SW480 (cell line): Measurements from ENCODE around the gene CSNK1D.
A peak's percentile ranks its signal among the peaks of the same experiment; 100 is the strongest.

ENCODE experiments used
- DNase-seq: peaks from one replicate; pipeline ENCODE4 v3.0.0-alpha.2; 2016; ENCODE audit warnings: low spot score

CSNK1D gene

GRCh38 chr17:82273327-82274133 is at the start of gene CSNK1D:
TSS of gene CSNK1D (minus strand) at chr17:82273700. CDS start at chr17:82273381, 319 bp downstream.
- peak; percentile 77 for DNase-seq

- no peak for DNase-seq
Measured at GRCh38 chr17:82322526-82323453, 49.3 kb upstream of the CSNK1D start.

DNA sequence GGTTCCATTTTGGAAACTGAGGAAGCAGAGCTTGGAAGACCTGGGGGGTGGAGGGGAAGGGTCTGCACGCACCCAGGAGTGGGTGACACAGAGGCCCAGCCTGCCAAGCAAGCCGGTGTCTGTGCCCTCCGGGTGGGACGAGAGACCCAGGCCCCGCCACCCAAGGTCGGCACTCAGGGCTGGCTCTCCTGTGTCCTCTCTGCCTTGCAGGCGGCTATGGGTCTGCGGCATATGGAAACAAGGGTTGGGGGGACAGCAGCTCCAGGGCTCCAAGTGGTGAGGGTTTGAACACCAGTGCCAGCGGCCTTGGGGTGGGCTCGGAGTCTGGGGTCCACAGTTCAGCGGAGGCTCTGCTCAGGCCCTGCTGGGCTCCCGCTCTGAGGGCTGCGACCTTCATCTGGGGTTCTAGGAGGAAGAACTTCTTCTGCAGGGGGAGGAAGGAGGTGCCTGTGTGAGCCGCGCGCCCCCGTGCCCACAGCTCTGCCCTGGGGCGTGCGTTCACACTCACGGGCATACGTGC is 48.5 kb upstream of the CSNK1D start:
- no peak for DNase-seq

GRCh38 chr17:82320956-82321927 is 47.7 kb upstream of the CSNK1D start:
- no peak for DNase-seq

DNA sequence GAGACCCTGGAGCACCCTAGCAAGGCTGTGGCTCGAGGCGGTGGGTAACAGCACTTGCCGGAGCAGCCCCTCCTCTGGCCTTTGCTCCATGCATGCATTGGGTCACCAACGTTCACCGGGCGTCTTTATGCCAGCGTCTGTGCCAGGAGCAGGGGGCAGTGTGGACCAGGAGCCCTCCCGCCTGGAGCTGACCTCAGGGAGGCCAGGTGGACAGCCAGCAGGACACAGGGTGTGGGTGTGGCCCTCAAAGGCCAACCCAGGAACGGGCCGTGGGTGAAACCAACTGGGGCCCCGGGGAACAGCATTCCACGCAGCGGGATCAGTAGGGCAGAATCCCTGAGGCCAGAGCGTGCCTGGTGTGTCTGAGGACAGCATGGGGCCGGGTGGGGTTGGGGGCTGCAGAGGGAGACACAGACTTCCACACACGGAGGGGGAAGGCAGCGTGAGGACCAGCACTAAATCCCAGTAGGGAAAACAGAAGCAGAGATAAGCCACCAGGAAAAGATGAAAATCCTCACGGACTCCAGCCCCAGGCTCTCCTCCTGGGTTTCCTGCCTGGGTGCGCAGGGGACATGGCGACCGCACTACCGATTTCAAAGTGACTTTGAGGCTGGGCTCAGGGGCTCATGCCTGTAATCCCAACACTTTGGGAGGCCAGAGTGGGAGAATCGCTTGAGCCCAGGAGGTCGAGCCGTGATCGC is 46.8 kb upstream of the CSNK1D start:
- no peak for DNase-seq

DNA sequence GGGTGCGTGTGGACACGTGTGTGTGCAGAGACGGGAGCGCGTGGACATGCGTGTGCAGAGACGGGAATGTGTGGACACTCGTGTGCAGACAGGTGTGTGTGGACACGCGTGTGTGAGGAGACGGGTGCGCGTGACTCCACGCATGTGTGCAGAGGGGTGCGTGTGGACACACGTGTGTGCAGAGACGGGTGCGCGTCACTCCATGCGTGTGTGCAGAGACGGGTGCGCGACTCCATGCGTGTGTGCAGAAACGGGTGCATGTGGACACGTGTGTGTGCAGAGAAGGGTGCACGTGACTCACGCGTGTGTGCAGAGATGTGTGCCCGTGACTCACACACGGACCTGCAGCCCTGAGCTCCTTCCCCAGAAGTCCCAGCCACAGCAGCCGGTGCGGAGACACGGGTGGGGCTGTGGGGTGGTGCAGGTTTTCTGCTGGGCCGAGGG is 46.1 kb upstream of the CSNK1D start:
- no peak for DNase-seq

- DNase-seq, result no peak
Measured at GRCh38 chr17:82318772-82319606, 45.5 kb upstream of the CSNK1D start.

DNA sequence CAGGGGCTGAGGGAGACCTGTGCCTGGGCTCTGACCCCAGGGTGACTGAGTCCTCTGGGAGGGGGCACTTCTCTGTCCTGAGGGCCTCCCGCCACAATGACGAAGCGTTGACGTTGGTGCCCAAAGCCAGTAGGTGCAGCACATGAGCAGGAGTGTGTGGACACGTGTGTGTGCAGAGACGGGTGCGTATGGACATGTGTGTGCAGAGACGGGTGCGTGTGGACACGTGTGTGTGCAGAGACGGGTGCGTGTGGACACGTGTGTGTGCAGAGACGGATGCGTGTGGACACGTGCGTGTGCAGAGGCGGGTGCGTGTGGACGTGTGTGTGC is 44.6 kb upstream of the CSNK1D start:
- DNase-seq, result no peak

GRCh38 chr17:82317394-82318168 is 44.1 kb upstream of the CSNK1D start, which contains the start of gene CD7:
TSS of gene CD7 (minus strand) at chr17:82317608. CDS start at chr17:82317495, 113 bp downstream.
- no peak for DNase-seq

DNA sequence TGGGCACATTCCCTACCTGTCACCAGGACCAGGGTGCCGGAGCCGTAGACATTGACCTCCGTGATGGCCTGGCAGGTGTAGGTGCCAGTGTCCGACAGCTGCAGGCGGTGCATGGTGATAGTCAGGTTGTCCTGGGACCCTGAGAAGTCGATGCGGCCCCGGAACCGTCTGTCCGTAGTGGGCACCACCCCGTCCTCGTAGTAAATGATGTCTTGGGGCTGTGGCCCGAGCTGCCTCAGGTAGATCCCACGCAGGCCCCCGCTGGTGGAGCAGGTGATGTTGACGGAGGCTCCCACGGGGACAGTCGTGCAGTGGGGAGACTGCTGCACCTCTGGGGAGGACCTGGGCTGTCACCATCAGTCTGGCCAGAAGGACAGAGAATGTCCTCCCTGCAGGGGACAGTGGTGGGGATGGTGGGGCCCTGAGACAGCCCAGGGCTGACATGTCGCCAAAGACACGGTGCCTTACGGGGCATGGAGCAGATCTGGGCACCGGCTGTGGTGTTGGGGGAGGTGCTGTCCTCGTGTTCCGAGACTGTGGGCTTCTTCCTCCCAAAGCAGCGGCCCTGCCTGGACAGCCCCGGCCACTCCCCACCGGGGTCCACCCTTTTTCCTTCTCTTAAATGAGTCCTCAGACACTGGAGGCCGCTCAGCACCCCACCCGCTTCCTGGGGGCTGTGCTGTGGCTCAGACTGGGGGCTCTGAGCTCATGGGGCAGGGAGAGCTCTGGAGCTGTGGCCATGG is 43.3 kb upstream of the CSNK1D start:
- DNase-seq, result no peak

DNA sequence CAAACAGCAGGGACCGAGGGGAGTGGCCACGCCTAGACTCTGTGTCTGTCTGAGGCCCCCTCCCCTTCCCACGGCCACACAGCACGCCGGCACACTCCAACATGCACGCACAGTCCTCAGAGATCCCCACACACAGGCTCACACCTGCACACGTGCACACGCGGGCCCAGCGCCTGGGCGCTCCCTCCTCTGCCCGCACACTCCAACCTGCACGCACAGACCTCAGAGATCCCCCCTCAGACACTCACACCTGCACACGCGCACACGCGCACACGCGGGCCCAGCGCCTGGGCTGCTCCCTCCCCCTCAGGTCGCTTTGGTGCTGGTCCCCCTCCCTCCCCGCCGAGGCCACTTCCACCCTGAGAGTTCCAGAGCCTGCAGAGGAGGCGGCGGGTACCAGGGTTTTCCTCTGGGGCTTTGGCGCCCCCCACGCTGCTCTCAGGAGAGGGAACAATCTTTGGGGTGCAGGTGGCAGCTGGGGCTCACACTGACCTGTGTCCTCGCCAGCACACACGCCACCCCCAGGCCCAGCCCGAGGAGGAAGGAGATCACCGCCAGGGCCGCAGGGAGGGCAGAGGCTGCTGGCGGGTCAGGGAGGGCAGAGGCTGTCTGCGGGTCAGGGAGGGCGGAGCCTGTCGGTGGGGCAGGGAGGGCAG is 42.3 kb upstream of the CSNK1D start:
- DNase-seq, result no peak

DNA sequence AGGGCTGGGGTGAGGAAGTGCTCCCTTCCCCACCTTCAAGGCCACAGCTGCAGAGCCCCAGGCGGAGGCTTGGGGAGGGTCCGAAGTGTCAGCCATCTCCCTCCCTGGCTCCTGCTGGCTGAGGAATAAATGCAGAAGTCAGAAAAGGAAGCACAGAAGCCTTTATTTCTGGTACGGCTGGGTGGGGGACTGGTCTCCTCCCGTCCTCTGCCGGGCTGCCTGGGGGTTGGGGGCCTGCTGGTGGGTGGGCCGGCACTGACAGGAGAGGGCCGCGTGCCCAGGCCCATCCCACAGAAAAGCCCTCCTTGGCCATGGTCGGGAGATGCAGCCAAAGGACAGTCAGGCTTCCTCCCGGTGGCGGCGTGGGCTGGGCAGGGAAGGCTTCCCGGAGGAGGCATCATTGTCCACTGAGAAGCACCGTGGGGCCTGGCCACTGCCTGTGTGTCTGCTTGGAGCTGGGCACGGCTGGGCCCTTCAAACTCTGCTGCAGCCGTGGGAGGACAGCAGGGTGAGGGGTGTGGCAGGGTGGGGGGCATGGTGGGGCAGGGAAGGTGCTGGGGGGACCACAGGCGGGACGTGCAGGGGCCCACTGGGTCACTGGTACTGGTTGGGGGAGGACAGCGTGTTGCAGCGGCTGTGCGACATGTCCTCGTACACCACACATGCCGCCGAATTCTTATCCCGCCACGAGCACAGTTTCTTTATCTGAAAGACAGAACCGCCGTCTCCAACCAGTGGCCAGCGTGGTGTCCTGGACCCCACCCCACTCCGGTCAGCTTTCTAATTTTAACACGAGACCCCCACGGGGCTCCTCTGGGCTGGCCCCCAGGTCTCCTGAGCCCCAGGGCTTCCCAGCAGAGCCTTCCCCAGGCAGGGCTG is 41.5 kb upstream of the CSNK1D start:
- DNase-seq, result no peak

GRCh38 chr17:82314012-82314726 is 40.7 kb upstream of the CSNK1D start:
- no peak for DNase-seq

DNA sequence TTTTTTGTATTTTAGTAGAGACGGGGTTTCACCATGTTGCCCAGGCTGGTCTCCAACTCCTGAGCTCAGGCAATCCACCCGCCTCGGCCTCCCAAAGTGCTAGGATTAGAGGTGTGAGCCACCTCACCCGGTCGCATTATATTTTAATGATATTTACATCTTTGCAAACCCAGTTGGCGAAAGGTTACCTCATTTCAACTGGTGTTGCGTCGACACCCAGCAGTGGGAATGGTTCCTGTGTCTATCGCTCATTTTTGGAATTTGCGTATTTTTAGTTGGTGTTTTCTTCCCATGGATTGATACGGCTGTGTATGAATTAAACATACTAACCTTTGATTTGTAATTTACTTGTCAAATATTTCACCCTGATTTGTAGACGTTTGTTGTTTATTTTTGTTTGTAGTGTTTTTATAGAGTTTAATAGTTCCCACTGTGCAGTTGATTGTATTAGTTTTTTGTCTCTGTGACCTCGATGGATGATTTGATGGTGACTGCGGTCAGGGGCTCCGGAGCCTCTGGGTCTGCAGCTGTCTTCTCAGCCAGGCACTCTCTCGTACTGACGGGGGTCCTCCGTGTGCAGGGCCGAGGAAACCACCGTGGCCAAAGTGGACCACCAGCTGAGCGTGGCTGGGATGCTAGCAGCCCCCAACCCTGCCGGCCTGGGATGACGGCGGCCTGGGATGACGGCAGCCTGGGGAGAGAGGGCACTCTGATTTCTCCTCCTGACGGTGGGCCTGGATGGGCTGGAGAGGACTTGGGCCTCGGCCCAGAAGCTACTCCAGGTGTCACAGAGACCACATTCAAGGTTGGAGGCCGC is 39.9 kb upstream of the CSNK1D start:
- no peak for DNase-seq

- no peak for DNase-seq
Measured at GRCh38 chr17:82311971-82312370, 38.5 kb upstream of the CSNK1D start.
